A549 (cell line): Measurements from ENCODE around the gene AUTS2. TPM values are rescaled to one million over a fixed set of nuclear protein-coding genes. Genes with fewer than 3 reads are reported as not detected.

Experiments
- ATAC-seq, 2 experiments: fragments of 200-7000 bp in 1 of 2; fragments of >200 bp in 1 of 2; cut with Nextera tagmentation in 1 of 2; cut with Tn5 transposase in 1 of 2; 3 replicates each; pipeline versions ENCODE4 v1.8.0 to v1.9.1; 2018 to 2020; ENCODE audit warnings: mild to moderate bottlenecking in 1 of 2, moderate library complexity in 1 of 2
- CTCF ChIA-PET: fragments of 300-600 bp; sonication (Branson Sonifier 250); formaldehyde crosslinking; extraction: SDS; loops from one replicate; lab custom pipeline; 2021; ENCODE audit warnings: antibody characterized with exemption, inconsistent platforms; lab: Yijun Ruan, JAX
- POLR2A ChIA-PET: fragments of 350-600 bp; formaldehyde crosslinking; extraction: SDS; loops from one replicate; lab custom pipeline; 2021; ENCODE audit warnings: antibody characterized with exemption, inconsistent platforms; lab: Yijun Ruan, JAX
- DNase-seq, 2 experiments: peaks; one replicate each; pipeline versions ENCODE4 v3.0.0 to v3.0.0-alpha.2; 2011 to 2016; ENCODE audit warnings: low read depth in 1 of 2, low spot score in 1 of 2
- FAIRE-seq: peaks from 2 replicates; lab custom pipeline; 2011; peaks lifted over from hg19 to GRCh38; lab: Jason Lieb, UNC
- H3K27ac ChIP-seq, 2 experiments: fragments of >200 bp; sonication (Bioruptor Twin); formaldehyde crosslinking; 3 replicates each; pipeline ENCODE4 v1.5.1; 2016 to 2017
- H3K4me1 ChIP-seq: fragments of >200 bp; sonication (Bioruptor Twin); formaldehyde crosslinking; 3 replicates; pipeline ENCODE4 v1.6.1; 2016
- H3K4me2 ChIP-seq: fragments of >200 bp; sonication (Bioruptor Twin); formaldehyde crosslinking; 3 replicates; pipeline ENCODE4 v1.6.1; 2016
- H3K4me3 ChIP-seq: fragments of >200 bp; sonication (Bioruptor Twin); formaldehyde crosslinking; 3 replicates; pipeline ENCODE4 v1.5.1; 2016
- H3K9me3 ChIP-seq: fragments of >200 bp; sonication (Bioruptor Twin); formaldehyde crosslinking; 3 replicates; pipeline ENCODE4 v1.6.1; 2016
- CBX8 ChIP-seq: fragments of 200-600 bp; sonication (generic); IDR thresholded peaks from 2 replicates; pipeline ENCODE4 v1.6.1; 2016
- E2F6 ChIP-seq: IDR thresholded peaks from 2 replicates; pipeline ENCODE4 v1.6.1; 2012; ENCODE audit warnings: low read depth, borderline replicate concordance
- ESRRA ChIP-seq: fragments of 150-350 bp; IDR thresholded peaks from 2 replicates; pipeline ENCODE4 v1.6.1; 2014; ENCODE audit warnings: mild to moderate bottlenecking, low read length, borderline replicate concordance
- FOSL2 ChIP-seq, 2 experiments: fragments of 450-650 bp in 1 of 2; fragments of >200 bp in 1 of 2; sonication (Bioruptor Twin) in 1 of 2; formaldehyde crosslinking; IDR thresholded peaks; 2 replicates each; pipeline versions ENCODE4 v1.5.0 to v1.6.1; 2016 to 2020; ENCODE audit warnings: mild to moderate bottlenecking in 1 of 2, moderate library complexity in 1 of 2
- FOXS1 ChIP-seq: fragments of 250-450 bp; sonication (Bioruptor Pico); IDR thresholded peaks from 2 replicates; pipeline ENCODE4 v1.5.0; 2020; ENCODE audit warnings: mild to moderate bottlenecking, moderate library complexity
- HOXA7 ChIP-seq: fragments of 250-450 bp; sonication (Bioruptor Pico); IDR thresholded peaks from 2 replicates; pipeline ENCODE4 v1.5.0; 2020; ENCODE audit warnings: mild to moderate bottlenecking, moderate library complexity
- HOXB5 ChIP-seq: fragments of 250-450 bp; sonication (Bioruptor Pico); IDR thresholded peaks from 2 replicates; pipeline ENCODE4 v1.5.0; 2020; ENCODE audit warnings: mild to moderate bottlenecking, moderate library complexity
- KDM5A ChIP-seq: fragments of 200-600 bp; sonication (generic); IDR thresholded peaks from 2 replicates; pipeline ENCODE4 v1.6.1; 2016; ENCODE audit warnings: antibody characterized with exemption, mild to moderate bottlenecking
- MYC ChIP-seq: IDR thresholded peaks from 2 replicates; pipeline ENCODE4 v1.6.1; 2012; ENCODE audit warnings: mild to moderate bottlenecking, inconsistent platforms, low read length, improper control_type of control experiment, borderline replicate concordance
- NFE2L2 ChIP-seq: fragments of 150-350 bp; conservative IDR thresholded peaks from 2 replicates; pipeline ENCODE4 v1.6.1; 2014; ENCODE audit warnings: low read length
- NPAS2 ChIP-seq: fragments of 250-450 bp; sonication (Bioruptor Pico); IDR thresholded peaks from 2 replicates; pipeline ENCODE4 v1.8.0; 2022; ENCODE audit warnings: mild to moderate bottlenecking, moderate library complexity, borderline replicate concordance
- PHF8 ChIP-seq: fragments of 200-600 bp; sonication (generic); IDR thresholded peaks from 2 replicates; pipeline ENCODE4 v1.6.1; 2016; ENCODE audit warnings: low read depth, mild to moderate bottlenecking, antibody characterized with exemption, moderate library complexity, borderline replicate concordance
- POLR2A ChIP-seq: IDR thresholded peaks from 2 replicates; pipeline ENCODE4 v1.6.1; 2012; ENCODE audit warnings: mild to moderate bottlenecking, low read length
- RARB ChIP-seq: fragments of 250-450 bp; sonication (Bioruptor Pico); IDR thresholded peaks from 2 replicates; pipeline ENCODE4 v1.8.0; 2021; ENCODE audit warnings: mild to moderate bottlenecking, moderate library complexity
- RCOR1 ChIP-seq: fragments of 150-350 bp; IDR thresholded peaks from 2 replicates; pipeline ENCODE4 v1.6.1; 2014; ENCODE audit warnings: antibody characterized with exemption, low read length, low read depth
- RFX5 ChIP-seq: fragments of 450-650 bp; IDR thresholded peaks from 2 replicates; pipeline ENCODE4 v1.7.1; 2014; ENCODE audit warnings: antibody characterized with exemption, mild to moderate bottlenecking, moderate library complexity
- SMC3 ChIP-seq: fragments of >200 bp; sonication (Bioruptor Twin); formaldehyde crosslinking; IDR thresholded peaks from 3 replicates; pipeline ENCODE4 v1.6.1; 2018; ENCODE audit warnings: inconsistent platforms
- ZC3H11A ChIP-seq: fragments of 450-650 bp; IDR thresholded peaks from 2 replicates; pipeline ENCODE4 v1.6.1; 2014; ENCODE audit warnings: antibody characterized with exemption, mild to moderate bottlenecking
- ZFP36 ChIP-seq: fragments of 450-650 bp; IDR thresholded peaks from 2 replicates; pipeline ENCODE4 v1.6.1; 2014; ENCODE audit warnings: borderline replicate concordance; ENCODE audit not compliant: partially characterized antibody
- ZSCAN20 ChIP-seq: fragments of 250-450 bp; sonication (Bioruptor Pico); IDR thresholded peaks from 2 replicates; pipeline ENCODE4 v1.8.0; 2022; ENCODE audit warnings: mild to moderate bottlenecking, moderate library complexity
- WGBS: methylation state at CpG from one replicate; pipeline ENCODE4 v1.1.6; 2017; ENCODE audit errors: missing lambda C conversion rate; 5-methylcytosine and 5-hydroxymethylcytosine counted together
- polyA plus RNA-seq, 4 experiments: library from polyadenylated mRNA; depleted of rRNA in 3 of 4; stranded (reverse); fragments of >200 nt; fragmentation: RNase III in 1 of 4; extraction: RNeasy Plus Mini Kit Qiagen cat#74134 plus additional on column Dnase treatment in 1 of 4; gene quantifications; 2 replicates in 3 of 4; 3 replicates in 1 of 4; pipeline ENCODE4 v1.2.3, GENCODE V29; 2011 to 2017
- TF ChIP-seq, protein P1 (sequence below): fragments of 250-450 bp; sonication (Bioruptor Pico); IDR thresholded peaks from 2 replicates; pipeline ENCODE4 v1.5.0; 2021; ENCODE audit warnings: mild to moderate bottlenecking, moderate library complexity, borderline replicate concordance
- TF ChIP-seq, protein P2 (sequence below): IDR thresholded peaks from 2 replicates; pipeline ENCODE4 v1.6.1; 2012
- TF ChIP-seq, protein P3 (sequence below): fragments of 150-350 bp; IDR thresholded peaks from 2 replicates; pipeline ENCODE4 v1.6.1; 2014; ENCODE audit warnings: low read depth, mild to moderate bottlenecking, low read length
- TF ChIP-seq, protein P4 (sequence below): fragments of >200 bp; sonication (Bioruptor Twin); formaldehyde crosslinking; IDR thresholded peaks from 3 replicates; pipeline ENCODE4 v1.6.1; 2016

AUTS2 gene
- polyA plus RNA-seq, 2 of the 4 experiments (the other 2 are of a cell fraction) = 1.6 to 3.6 TPM

GRCh38 chr7:69736126-69736810 is 138.0 kb downstream of the AUTS2 start:
- TF ChIP-seq ESRRA = no peak
- no peak for TF ChIP-seq RCOR1
- TF ChIP-seq RARB (CRISPR knock-in tag) = no peak
- TF ChIP-seq ZSCAN20 = no peak
- TF ChIP-seq, protein P1, sequence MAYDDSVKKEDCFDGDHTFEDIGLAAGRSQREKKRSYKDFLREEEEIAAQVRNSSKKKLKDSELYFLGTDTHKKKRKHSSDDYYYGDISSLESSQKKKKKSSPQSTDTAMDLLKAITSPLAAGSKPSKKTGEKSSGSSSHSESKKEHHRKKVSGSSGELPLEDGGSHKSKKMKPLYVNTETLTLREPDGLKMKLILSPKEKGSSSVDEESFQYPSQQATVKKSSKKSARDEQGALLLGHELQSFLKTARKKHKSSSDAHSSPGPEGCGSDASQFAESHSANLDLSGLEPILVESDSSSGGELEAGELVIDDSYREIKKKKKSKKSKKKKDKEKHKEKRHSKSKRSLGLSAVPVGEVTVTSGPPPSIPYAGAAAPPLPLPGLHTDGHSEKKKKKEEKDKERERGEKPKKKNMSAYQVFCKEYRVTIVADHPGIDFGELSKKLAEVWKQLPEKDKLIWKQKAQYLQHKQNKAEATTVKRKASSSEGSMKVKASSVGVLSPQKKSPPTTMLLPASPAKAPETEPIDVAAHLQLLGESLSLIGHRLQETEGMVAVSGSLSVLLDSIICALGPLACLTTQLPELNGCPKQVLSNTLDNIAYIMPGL (CRISPR knock-in tag) = no peak
- WGBS = 51% methylated on average over 3 of the region's 3 CpGs
- FAIRE-seq (no peak), DNase-seq (no peak), ATAC-seq (no peak)
- ChIA-PET CTCF (no interaction called here), POLR2A (no interaction called here)
- H3K4me1 ChIP-seq = peaks cover 36% of the 10 kb centered on the region
- H3K27ac ChIP-seq = no peak overlapping the region
- no peak overlapping the region for H3K4me3 ChIP-seq
- no peaks in the 10 kb centered on the region for H3K9me3 ChIP-seq
- no peak overlapping the region for H3K4me2 ChIP-seq

GRCh38 chr7:69738396-69738951 is 140.2 kb downstream of the AUTS2 start:
- TF ChIP-seq RARB (CRISPR knock-in tag) (no peak), NPAS2 (CRISPR knock-in tag) (no peak), PHF8 (no peak), E2F6 (no peak), KDM5A (no peak), HOXA7 (no peak), SMC3 (no peak), RFX5 (no peak), HOXB5 (no peak), ZSCAN20 (no peak), CBX8 (no peak), POLR2A (no peak), RCOR1 (no peak), ZFP36 (no peak), ZC3H11A (no peak), NFE2L2 (no peak), FOXS1 (no peak)
- TF ChIP-seq, protein P2, sequence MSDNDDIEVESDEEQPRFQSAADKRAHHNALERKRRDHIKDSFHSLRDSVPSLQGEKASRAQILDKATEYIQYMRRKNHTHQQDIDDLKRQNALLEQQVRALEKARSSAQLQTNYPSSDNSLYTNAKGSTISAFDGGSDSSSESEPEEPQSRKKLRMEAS = no peak
- ChIA-PET POLR2A (no interaction called here), CTCF (no interaction called here)
- H3K4me2 ChIP-seq = peak overlapping the region; percentile 47; the same call in 2 of the 3 replicates
- no peak overlapping the region for H3K27ac ChIP-seq
- peak in 1 of 2 experiments; percentile 9 for DNase-seq
- H3K4me1 ChIP-seq = peaks cover 25% of the 10 kb centered on the region
- no peak overlapping the region for H3K4me3 ChIP-seq
- no peak for ATAC-seq
- H3K9me3 ChIP-seq = no peaks in the 10 kb centered on the region
- 26% methylated on average over 4 of the region's 4 CpGs for WGBS
- FAIRE-seq = no peak

DNA sequence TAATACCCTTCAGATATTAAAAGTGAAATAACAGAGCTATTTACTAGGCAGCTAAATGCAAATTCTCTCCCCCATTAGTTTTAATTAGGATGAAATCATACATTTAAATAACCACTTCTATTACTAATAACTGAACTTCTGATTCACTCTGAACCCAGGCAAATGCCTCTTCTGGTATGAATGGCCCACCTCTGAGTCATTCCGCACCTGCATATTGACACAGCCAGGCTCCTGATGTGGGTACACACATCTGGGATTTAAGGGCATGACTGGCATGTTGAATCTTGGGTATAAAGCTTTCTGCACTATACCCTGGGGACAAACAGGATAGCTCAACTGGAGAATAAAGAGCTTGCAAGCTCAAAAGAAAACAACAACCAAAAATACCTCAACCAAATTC is 140.9 kb downstream of the AUTS2 start:
- ATAC-seq = 0 out of 6 replicates have a peak, but pooled peaks of 1 of the 2 experiments have one; percentile 39
- no peak overlapping the region for H3K27ac ChIP-seq
- peaks cover 25% of the 10 kb centered on the region for H3K4me1 ChIP-seq
- POLR2A ChIA-PET = no interaction called here
- CTCF ChIA-PET = no interaction called here
- TF ChIP-seq MYC (no peak), KDM5A (no peak), NPAS2 (CRISPR knock-in tag) (no peak), FOSL2 (IDR thresholded peaks at IDR 0.05) (peak; percentile 12; the same call in 1 of the 2 replicates), FOSL2 (CRISPR knock-in tag; IDR thresholded peaks at IDR 0.05) (0 out of 2 replicates have a peak, but pooled peaks have one; percentile 23)
- TF ChIP-seq, protein P3, sequence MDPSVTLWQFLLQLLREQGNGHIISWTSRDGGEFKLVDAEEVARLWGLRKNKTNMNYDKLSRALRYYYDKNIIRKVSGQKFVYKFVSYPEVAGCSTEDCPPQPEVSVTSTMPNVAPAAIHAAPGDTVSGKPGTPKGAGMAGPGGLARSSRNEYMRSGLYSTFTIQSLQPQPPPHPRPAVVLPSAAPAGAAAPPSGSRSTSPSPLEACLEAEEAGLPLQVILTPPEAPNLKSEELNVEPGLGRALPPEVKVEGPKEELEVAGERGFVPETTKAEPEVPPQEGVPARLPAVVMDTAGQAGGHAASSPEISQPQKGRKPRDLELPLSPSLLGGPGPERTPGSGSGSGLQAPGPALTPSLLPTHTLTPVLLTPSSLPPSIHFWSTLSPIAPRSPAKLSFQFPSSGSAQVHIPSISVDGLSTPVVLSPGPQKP = no peak
- TF ChIP-seq, protein P4, sequence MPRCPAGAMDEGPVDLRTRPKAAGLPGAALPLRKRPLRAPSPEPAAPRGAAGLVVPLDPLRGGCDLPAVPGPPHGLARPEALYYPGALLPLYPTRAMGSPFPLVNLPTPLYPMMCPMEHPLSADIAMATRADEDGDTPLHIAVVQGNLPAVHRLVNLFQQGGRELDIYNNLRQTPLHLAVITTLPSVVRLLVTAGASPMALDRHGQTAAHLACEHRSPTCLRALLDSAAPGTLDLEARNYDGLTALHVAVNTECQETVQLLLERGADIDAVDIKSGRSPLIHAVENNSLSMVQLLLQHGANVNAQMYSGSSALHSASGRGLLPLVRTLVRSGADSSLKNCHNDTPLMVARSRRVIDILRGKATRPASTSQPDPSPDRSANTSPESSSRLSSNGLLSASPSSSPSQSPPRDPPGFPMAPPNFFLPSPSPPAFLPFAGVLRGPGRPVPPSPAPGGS = no peak
- FAIRE-seq = no peak
- H3K4me3 ChIP-seq = no peak overlapping the region
- WGBS = 22% methylated on average over 1 of the region's 1 CpG
- H3K4me2 ChIP-seq = peak overlapping the region; percentile 47
- H3K9me3 ChIP-seq = no peaks in the 10 kb centered on the region
- DNase-seq = peak in 1 of 2 experiments; percentile 25
